ENCODE results near the gene GNA14. TPM values are rescaled to one million over a fixed set of nuclear protein-coding genes. Genes with fewer than 3 reads are reported as not detected.
A peak's percentile ranks its signal among the peaks of the same experiment; 100 is the strongest.
"Not testable (repeated sequence)": the region's sequence is repeated elsewhere in the genome, so short reads cannot be mapped to it uniquely, and the experiment has no call there.

GNA14 gene
- total RNA-seq, 1 experiment from 2014 or later, result 1.3 TPM

DNA sequence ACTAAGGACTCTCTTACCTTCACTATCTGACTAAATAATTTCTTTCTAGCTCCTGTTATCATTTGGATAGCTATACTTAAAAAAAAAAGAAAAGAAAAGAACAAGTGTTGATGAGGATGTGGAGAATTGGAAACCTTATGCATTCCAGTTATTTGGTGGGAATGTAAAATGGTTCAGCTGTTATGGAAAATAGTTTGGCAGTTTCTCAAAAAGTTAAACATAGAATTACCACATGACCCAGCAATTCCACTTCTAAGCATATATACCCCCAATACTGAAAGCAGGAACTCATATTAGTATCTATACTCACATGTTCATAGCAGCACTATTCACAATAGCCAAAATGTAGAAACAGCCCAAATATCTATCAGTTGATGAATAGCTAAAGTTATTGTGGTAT, 61.1 kb downstream of the GNA14 start:
- H3K27ac ChIP-seq, result peak overlapping the region; percentile 96
- peak overlapping the region; percentile 83; the same call in 1 of the 2 replicates for H3K4me2 ChIP-seq
- ChIA-PET POLR2A (ENCODE audit: unreplicated experiment) (no interaction called here), CTCF (no interaction called here)
- H4K20me1 ChIP-seq (ENCODE audit: insufficient read depth), result no peaks in the 10 kb centered on the region
- TF ChIP-seq, protein P1, sequence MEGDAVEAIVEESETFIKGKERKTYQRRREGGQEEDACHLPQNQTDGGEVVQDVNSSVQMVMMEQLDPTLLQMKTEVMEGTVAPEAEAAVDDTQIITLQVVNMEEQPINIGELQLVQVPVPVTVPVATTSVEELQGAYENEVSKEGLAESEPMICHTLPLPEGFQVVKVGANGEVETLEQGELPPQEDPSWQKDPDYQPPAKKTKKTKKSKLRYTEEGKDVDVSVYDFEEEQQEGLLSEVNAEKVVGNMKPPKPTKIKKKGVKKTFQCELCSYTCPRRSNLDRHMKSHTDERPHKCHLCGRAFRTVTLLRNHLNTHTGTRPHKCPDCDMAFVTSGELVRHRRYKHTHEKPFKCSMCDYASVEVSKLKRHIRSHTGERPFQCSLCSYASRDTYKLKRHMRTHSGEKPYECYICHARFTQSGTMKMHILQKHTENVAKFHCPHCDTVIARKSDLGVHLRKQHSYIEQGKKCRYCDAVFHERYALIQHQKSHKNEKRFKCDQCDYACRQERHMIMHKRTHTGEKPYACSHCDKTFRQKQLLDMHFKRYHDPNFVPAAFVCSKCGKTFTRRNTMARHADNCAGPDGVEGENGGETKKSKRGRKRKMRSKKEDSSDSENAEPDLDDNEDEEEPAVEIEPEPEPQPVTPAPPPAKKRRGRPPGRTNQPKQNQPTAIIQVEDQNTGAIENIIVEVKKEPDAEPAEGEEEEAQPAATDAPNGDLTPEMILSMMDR (conservative IDR thresholded peaks at IDR 0.05), result no peak
- no peak for TF ChIP-seq EZH2 (IDR thresholded peaks at IDR 0.05; ENCODE audit: low read depth)
- H3K27me3 ChIP-seq (ENCODE audit: insufficient read depth, low read depth), result no peaks in the 10 kb centered on the region
- no peak overlapping the region for H2AFZ ChIP-seq
- intact Hi-C loops (cut with micrococcal nuclease; ENCODE audit: unreplicated experiment), result loop anchor here (5.0 kb wide), 2 partner anchors 130 to 165 kb away; no protein-coding TSS in a partner anchor
- H3K4me3 ChIP-seq, result no peak overlapping the region
- no peaks in the 10 kb centered on the region for H3K79me2 ChIP-seq (ENCODE audit: low read depth)
- peaks cover 46% of the 10 kb centered on the region for H3K4me1 ChIP-seq (replicated peaks; ENCODE audit: insufficient read depth)
- H3K9me2 ChIP-seq (ENCODE audit: insufficient read depth), result no peaks in the 10 kb centered on the region
- BruUV-seq (replicated peaks), result no TSS peak
- DNase-seq, result no peak
- H3F3A ChIP-seq (ENCODE audit: insufficient read depth, low read depth), result peaks cover 31% of the 10 kb centered on the region
- H3K36me3 ChIP-seq (ENCODE audit: low read depth), result no peaks in the 10 kb centered on the region
- no peaks in the 10 kb centered on the region for H3K9me3 ChIP-seq (ENCODE audit: insufficient read depth, low read depth)

DNA sequence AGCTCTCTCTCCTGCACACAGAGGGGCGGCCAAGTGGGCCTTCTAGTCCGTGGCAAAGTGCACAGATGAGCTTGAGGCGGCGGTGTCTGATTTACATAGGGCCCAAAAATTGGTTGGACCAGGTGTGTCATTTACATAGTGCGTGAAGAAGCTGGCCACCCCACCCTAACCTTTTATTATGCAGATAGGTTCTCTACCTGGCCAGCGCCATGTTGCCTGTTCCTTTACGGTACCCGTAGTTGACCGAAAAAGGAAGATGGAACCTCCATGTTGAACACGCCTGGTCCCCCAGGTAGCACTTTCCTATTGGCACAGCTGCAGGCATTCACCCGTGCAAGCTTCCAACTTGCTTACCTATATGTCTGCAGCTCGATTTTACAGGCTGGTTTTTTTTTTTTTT, 61.5 kb downstream of the GNA14 start:
- intact Hi-C loops (cut with micrococcal nuclease; ENCODE audit: unreplicated experiment), result loop anchor here (5.0 kb wide), 2 partner anchors 129 to 166 kb away; no protein-coding TSS in a partner anchor
- Histone ChIP-seq H4K20me1 (ENCODE audit: insufficient read depth) (no peaks in the 10 kb centered on the region), H3K79me2 (ENCODE audit: low read depth) (no peaks in the 10 kb centered on the region), H3K9me2 (ENCODE audit: insufficient read depth) (no peaks in the 10 kb centered on the region), H3F3A (ENCODE audit: insufficient read depth, low read depth) (peaks cover 31% of the 10 kb centered on the region), H3K4me3 (no peak overlapping the region), H2AFZ (no peak overlapping the region), H3K36me3 (ENCODE audit: low read depth) (no peaks in the 10 kb centered on the region), H3K9me3 (ENCODE audit: insufficient read depth, low read depth) (no peaks in the 10 kb centered on the region), H3K27ac (no peak overlapping the region), H3K4me2 (no peak overlapping the region), H3K4me1 (replicated peaks; ENCODE audit: insufficient read depth) (peaks cover 46% of the 10 kb centered on the region), H3K27me3 (ENCODE audit: insufficient read depth, low read depth) (no peaks in the 10 kb centered on the region)
- no TSS peak for BruUV-seq (replicated peaks)
- ChIA-PET POLR2A (ENCODE audit: unreplicated experiment) (no interaction called here), CTCF (no interaction called here)
- TF ChIP-seq, protein P1 (conservative IDR thresholded peaks at IDR 0.05), result no peak
- no peak for TF ChIP-seq EZH2 (IDR thresholded peaks at IDR 0.05; ENCODE audit: low read depth)
- no peak for DNase-seq

DNA sequence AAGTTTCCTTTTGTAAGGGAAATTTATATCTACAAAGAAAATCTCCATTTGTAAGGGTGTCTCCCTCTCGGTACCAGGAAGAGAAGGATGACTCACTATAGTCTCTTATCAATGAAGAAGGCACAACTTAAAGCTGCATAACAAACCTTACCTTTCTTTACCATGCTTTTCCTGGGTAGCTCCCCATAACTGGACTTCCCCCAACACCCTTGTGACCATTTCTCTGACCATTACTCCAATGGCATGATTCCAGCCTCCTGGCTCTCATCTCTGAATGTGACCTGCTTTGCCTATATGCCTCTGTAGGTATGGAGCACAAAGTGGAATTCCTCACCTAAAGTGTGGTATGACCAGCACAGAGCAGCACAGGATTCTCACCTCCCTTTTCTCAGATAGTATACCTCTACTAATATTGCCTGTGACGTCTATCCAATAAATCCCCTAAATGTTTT, 62.8 kb downstream of the GNA14 start:
- H4K20me1 ChIP-seq (ENCODE audit: insufficient read depth), result no peaks in the 10 kb centered on the region
- H3K9me3 ChIP-seq (ENCODE audit: insufficient read depth, low read depth), result no peaks in the 10 kb centered on the region
- peaks cover 30% of the 10 kb centered on the region for H3F3A ChIP-seq (ENCODE audit: insufficient read depth, low read depth)
- intact Hi-C loops (cut with micrococcal nuclease; ENCODE audit: unreplicated experiment), result loop anchor here (5.0 kb wide), 2 partner anchors 128 to 167 kb away; no protein-coding TSS in a partner anchor
- H3K27me3 ChIP-seq (ENCODE audit: insufficient read depth, low read depth), result no peaks in the 10 kb centered on the region
- peak in 1 of 2 experiments; percentile 44 for DNase-seq
- CTCF ChIA-PET, result no interaction called here
- H3K4me1 ChIP-seq (replicated peaks; ENCODE audit: insufficient read depth), result peaks cover 44% of the 10 kb centered on the region
- H3K4me3 ChIP-seq, result no peak overlapping the region
- H3K27ac ChIP-seq, result no peak overlapping the region
- POLR2A ChIA-PET (ENCODE audit: unreplicated experiment), result no interaction called here
- H3K79me2 ChIP-seq (ENCODE audit: low read depth), result no peaks in the 10 kb centered on the region
- H3K9me2 ChIP-seq (ENCODE audit: insufficient read depth), result no peaks in the 10 kb centered on the region
- BruUV-seq (replicated peaks), result no TSS peak
- H3K4me2 ChIP-seq, result peak overlapping the region; percentile 32; the same call in 1 of the 2 replicates
- TF ChIP-seq, protein P1 (conservative IDR thresholded peaks at IDR 0.05), result no peak
- TF ChIP-seq EZH2 (IDR thresholded peaks at IDR 0.05; ENCODE audit: low read depth), result no peak
- no peaks in the 10 kb centered on the region for H3K36me3 ChIP-seq (ENCODE audit: low read depth)
- H2AFZ ChIP-seq, result no peak overlapping the region

DNA sequence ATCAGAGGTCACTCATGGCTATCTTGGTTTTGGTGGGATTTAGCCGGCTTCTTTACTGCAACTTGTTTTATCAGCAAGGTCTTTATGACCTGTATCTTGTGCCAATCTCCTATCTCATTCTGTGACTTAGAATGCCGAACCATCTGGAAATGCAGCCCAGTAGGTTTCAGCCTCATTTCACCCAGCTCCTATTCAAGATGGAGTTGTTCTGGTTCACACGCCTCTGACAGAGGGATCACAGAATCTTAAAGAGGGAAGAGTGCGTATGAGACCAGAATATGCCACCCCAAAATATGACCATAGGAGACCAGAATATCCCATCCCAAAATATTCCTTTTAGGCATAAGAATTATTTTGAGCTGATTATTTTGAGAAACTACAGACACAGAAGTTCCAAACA, 63.2 kb downstream of the GNA14 start:
- peak overlapping the region; percentile 32; the same call in 1 of the 2 replicates for H3K4me2 ChIP-seq
- H3K79me2 ChIP-seq (ENCODE audit: low read depth); H3K9me2 ChIP-seq (ENCODE audit: insufficient read depth); H3K27me3 ChIP-seq (ENCODE audit: insufficient read depth, low read depth); H3K27ac ChIP-seq; H3K9me3 ChIP-seq (ENCODE audit: insufficient read depth, low read depth); H4K20me1 ChIP-seq (ENCODE audit: insufficient read depth); BruUV-seq (replicated peaks); POLR2A ChIA-PET (ENCODE audit: unreplicated experiment); H2AFZ ChIP-seq; H3K4me3 ChIP-seq; CTCF ChIA-PET; H3K36me3 ChIP-seq (ENCODE audit: low read depth); DNase-seq: not testable (repeated sequence)
- intact Hi-C loops (cut with micrococcal nuclease; ENCODE audit: unreplicated experiment), result loop anchor here (5.0 kb wide), 2 partner anchors 128 to 167 kb away; no protein-coding TSS in a partner anchor
- H3F3A ChIP-seq (ENCODE audit: insufficient read depth, low read depth), result peaks cover 25% of the 10 kb centered on the region
- H3K4me1 ChIP-seq (replicated peaks; ENCODE audit: insufficient read depth), result peaks cover 40% of the 10 kb centered on the region

Measured in PC-9 (cell line).